ENCODE results near the gene UBE2F. TPM values are rescaled to one million over a fixed set of nuclear protein-coding genes. Genes with fewer than 3 reads are reported as not detected.

UBE2F gene
- total and polyA plus RNA-seq, 10 donors, result 32.1 to 73.9 (median 47.5) TPM

DNA sequence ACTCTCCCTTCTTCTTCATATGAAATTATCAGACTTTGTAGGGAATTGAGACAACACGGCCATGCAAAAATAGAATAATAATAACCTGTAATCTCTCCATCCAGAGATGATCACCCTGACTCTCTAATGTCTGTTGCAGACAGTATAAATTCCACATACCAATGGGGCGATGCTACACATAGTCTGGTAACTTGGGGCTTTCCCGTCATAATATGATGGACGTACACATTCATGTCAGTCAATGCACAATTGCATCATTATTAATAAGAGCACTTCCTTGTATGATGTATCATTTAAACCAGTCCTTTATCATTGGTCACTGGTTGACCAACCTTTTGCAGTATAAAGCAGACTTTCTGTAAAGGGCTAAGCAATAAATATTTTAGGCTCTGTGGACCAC, 54.5 kb downstream of the UBE2F start:
- TF ChIP-seq POLR2A (IDR thresholded peaks at IDR 0.05) (no peak), POLR2AphosphoS5 (IDR thresholded peaks at IDR 0.05) (no peak)
- TF ChIP-seq, protein P1, sequence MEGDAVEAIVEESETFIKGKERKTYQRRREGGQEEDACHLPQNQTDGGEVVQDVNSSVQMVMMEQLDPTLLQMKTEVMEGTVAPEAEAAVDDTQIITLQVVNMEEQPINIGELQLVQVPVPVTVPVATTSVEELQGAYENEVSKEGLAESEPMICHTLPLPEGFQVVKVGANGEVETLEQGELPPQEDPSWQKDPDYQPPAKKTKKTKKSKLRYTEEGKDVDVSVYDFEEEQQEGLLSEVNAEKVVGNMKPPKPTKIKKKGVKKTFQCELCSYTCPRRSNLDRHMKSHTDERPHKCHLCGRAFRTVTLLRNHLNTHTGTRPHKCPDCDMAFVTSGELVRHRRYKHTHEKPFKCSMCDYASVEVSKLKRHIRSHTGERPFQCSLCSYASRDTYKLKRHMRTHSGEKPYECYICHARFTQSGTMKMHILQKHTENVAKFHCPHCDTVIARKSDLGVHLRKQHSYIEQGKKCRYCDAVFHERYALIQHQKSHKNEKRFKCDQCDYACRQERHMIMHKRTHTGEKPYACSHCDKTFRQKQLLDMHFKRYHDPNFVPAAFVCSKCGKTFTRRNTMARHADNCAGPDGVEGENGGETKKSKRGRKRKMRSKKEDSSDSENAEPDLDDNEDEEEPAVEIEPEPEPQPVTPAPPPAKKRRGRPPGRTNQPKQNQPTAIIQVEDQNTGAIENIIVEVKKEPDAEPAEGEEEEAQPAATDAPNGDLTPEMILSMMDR (IDR thresholded peaks at IDR 0.05 in 8 of 11, conservative IDR thresholded peaks at IDR 0.05 in 3 of 11), result no peak
- H3K4me1 ChIP-seq, result no peaks in the 10 kb centered on the region
- peaks cover 0 to 91% (median 22%) of the 10 kb centered on the region in 6 donors for H3K36me3 ChIP-seq
- H3K27ac ChIP-seq, result no peak overlapping the region
- intact Hi-C loops (cut with DNase I; ENCODE audit: low total_unique reads), result no loop called here
- DNase-seq, result no peak
- WGBS, 5 donors, result 88 to 98% (median 95%) methylated on average over 4 of the region's 4 CpGs
- H3K9me3 ChIP-seq, result no peaks in the 10 kb centered on the region
- H3K27me3 ChIP-seq (replicated peaks in 1 of 7), result no peaks in the 10 kb centered on the region
- H3K4me3 ChIP-seq, result no peak overlapping the region

DNA sequence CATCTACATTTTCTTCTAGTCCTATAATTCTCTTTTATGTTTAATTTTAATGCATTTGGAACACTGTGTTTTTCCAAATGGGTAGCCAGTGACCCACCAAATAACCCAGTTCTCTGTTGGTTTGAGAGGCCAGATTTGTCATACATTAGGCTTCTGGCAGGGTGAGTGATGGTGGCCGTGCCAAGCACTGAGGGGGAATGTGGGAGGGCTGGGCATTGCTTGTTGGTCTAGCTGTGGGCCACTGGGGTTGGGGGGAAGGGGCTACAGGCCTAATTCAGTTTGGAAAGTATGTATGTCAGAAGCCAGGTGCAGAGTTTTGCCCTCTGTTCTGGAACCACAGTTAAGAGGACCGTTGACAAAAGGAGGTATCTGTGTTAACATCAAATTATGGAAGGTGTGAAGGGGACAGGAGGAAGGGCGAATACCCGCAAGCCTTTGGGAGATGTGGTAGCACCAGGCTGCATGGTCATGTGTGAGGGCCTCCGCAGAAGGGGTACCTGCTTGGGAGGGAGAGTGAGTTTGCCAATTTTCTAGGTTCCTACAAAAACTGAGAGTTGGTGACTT, 55.9 kb downstream of the UBE2F start:
- no peak for DNase-seq
- no peak overlapping the region for H3K4me3 ChIP-seq
- TF ChIP-seq POLR2A (IDR thresholded peaks at IDR 0.05) (no peak), POLR2AphosphoS5 (IDR thresholded peaks at IDR 0.05) (no peak)
- TF ChIP-seq, protein P1 (IDR thresholded peaks at IDR 0.05 in 8 of 11, conservative IDR thresholded peaks at IDR 0.05 in 3 of 11), result no peak
- H3K27ac ChIP-seq, result no peak overlapping the region
- intact Hi-C loops (cut with DNase I; ENCODE audit: low total_unique reads), result no loop called here
- 91 to 96% (median 91%) methylated on average over 5 of the region's 5 CpGs for WGBS, 5 donors
- H3K4me1 ChIP-seq, result peaks cover 0 to 10% (median 0%) of the 10 kb centered on the region in 6 donors
- H3K9me3 ChIP-seq, result no peaks in the 10 kb centered on the region
- H3K36me3 ChIP-seq, result peaks cover 0 to 91% (median 30%) of the 10 kb centered on the region in 6 donors
- H3K27me3 ChIP-seq (replicated peaks in 1 of 7), result no peaks in the 10 kb centered on the region

DNA sequence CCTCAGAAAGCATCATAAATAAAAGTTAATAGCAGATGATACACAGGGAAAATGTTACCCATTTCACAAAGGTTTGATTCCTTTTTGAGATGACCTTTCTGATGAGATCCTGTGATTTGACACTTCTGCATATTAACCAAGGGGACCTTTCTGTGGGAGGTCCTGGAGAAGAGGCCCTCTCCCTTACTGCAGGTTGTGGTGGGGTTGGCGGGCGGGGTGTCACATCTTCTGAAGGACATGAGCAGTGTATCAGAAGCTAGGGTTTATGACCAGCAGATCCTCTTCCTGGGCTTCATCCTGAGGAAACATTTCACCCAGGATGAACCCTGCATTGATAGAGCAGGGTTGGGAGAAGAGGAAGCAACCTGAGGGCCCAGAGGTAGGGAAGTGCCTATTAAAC, 56.8 kb downstream of the UBE2F start:
- TF ChIP-seq POLR2AphosphoS5 (IDR thresholded peaks at IDR 0.05), result no peak
- TF ChIP-seq, protein P1 (IDR thresholded peaks at IDR 0.05 in 8 of 11, conservative IDR thresholded peaks at IDR 0.05 in 3 of 11), result no peak
- TF ChIP-seq POLR2A (IDR thresholded peaks at IDR 0.05), result no peak
- Histone ChIP-seq H3K4me3 (no peak overlapping the region), H3K27me3 (replicated peaks in 1 of 7) (no peaks in the 10 kb centered on the region), H3K9me3 (no peaks in the 10 kb centered on the region), H3K27ac (no peak overlapping the region), H3K36me3 (peaks cover 0 to 91% (median 31%) of the 10 kb centered on the region in 6 donors), H3K4me1 (peaks cover 0 to 14% (median 0%) of the 10 kb centered on the region in 6 donors)
- 88 to 98% (median 94%) methylated on average over 2 of the region's 2 CpGs for WGBS, 5 donors
- intact Hi-C loops (cut with DNase I; ENCODE audit: low total_unique reads), result no loop called here
- DNase-seq, result no peak

DNA sequence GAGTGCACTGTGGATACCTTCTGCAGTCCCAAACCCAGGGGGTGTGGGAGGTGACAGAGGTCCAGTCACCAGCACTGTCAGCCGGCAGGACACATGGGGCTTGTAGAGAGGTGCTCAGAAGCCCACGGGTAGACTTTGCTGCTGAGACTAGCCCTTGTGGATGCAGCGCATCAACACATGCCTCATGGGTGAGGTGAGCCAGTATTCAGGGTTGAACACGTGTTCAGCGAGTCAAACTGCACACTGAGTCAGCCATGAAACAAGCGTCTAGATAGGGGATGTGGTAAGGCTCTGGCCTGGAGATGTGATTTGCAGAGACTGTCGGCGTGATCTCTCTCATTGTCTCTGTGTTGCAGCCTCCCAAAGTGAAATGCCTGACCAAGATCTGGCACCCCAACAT, 58.2 kb downstream of the UBE2F start:
- Histone ChIP-seq H3K27ac (no peak overlapping the region), H3K27me3 (replicated peaks in 1 of 7) (no peaks in the 10 kb centered on the region), H3K36me3 (peaks cover 0 to 91% (median 36%) of the 10 kb centered on the region in 6 donors), H3K4me1 (peaks cover 0 to 14% (median 0%) of the 10 kb centered on the region in 6 donors), H3K4me3 (no peak overlapping the region), H3K9me3 (no peaks in the 10 kb centered on the region)
- TF ChIP-seq, protein P1 (IDR thresholded peaks at IDR 0.05 in 8 of 11, conservative IDR thresholded peaks at IDR 0.05 in 3 of 11), result no peak
- no peak for TF ChIP-seq POLR2A (IDR thresholded peaks at IDR 0.05)
- DNase-seq, result no peak
- WGBS, 5 donors, result 79 to 95% (median 87%) methylated on average over 6 to 8 of the region's 8 CpGs
- intact Hi-C loops (cut with DNase I; ENCODE audit: low total_unique reads), result no loop called here
